ENCODE data around the gene MAP1LC3B2.
A peak's percentile ranks its signal among the peaks of the same experiment; 100 is the strongest.

Gene MAP1LC3B2

DNA sequence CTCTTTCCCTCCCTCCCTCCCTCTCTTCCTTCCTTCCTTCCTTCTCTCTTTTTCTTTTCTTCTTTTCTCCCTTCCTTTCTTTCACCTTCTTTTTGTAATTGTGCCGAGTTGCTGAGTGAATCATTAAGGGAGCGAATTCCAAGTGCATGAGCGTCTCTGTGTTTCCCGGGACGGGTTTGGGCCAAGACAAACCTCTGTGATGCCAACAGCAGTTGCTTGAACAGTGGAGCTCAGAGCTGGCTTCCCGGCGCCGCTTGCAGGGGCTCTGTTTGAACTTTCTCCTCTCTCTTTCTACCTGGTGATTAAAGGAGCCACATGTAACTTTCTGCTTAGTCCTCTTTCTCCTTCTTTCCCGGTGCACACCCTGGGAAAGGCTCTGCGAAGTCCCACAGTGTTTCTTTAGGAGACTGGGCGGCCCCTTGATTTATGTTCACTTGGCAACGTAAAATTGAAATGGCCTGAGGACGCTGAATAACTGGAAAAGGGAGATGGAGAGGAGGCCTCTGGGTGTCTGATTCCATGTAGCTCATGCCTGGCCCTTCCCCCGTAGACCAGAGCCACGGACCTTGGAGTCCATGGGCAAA, 33.7 kb upstream of the MAP1LC3B2 start:
- H3K4me2 ChIP-seq (ENCODE audit: low read depth, low read length, poor library complexity, severe bottlenecking), result no peak overlapping the region
- TF ChIP-seq EZH2phosphoT487 (IDR thresholded peaks at IDR 0.05; ENCODE audit: borderline replicate concordance), result no peak
- TF ChIP-seq, protein P1, sequence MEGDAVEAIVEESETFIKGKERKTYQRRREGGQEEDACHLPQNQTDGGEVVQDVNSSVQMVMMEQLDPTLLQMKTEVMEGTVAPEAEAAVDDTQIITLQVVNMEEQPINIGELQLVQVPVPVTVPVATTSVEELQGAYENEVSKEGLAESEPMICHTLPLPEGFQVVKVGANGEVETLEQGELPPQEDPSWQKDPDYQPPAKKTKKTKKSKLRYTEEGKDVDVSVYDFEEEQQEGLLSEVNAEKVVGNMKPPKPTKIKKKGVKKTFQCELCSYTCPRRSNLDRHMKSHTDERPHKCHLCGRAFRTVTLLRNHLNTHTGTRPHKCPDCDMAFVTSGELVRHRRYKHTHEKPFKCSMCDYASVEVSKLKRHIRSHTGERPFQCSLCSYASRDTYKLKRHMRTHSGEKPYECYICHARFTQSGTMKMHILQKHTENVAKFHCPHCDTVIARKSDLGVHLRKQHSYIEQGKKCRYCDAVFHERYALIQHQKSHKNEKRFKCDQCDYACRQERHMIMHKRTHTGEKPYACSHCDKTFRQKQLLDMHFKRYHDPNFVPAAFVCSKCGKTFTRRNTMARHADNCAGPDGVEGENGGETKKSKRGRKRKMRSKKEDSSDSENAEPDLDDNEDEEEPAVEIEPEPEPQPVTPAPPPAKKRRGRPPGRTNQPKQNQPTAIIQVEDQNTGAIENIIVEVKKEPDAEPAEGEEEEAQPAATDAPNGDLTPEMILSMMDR (conservative IDR thresholded peaks at IDR 0.05; ENCODE audit: low read length), result no peak
- no peaks in the 10 kb centered on the region for H3K9me3 ChIP-seq (ENCODE audit: insufficient read depth, low read depth, low read length)
- H3K79me2 ChIP-seq (ENCODE audit: insufficient read depth, low read length), result no peaks in the 10 kb centered on the region
- no peaks in the 10 kb centered on the region for H3K9me2 ChIP-seq (replicated peaks; ENCODE audit: low read depth, low read length)
- H3F3A ChIP-seq (ENCODE audit: low read depth), result no peaks in the 10 kb centered on the region
- H3K9ac ChIP-seq (ENCODE audit: low read depth, low read length, poor library complexity, severe bottlenecking), result no peak overlapping the region
- H3K4me3 ChIP-seq (ENCODE audit: low read length, poor library complexity, severe bottlenecking), result no peak overlapping the region
- H4K20me1 ChIP-seq (ENCODE audit: insufficient read depth, low read length, poor library complexity, severe bottlenecking), result no peaks in the 10 kb centered on the region
- H3K27me3 ChIP-seq (ENCODE audit: insufficient read depth, low read length, poor library complexity, severe bottlenecking), result no peaks in the 10 kb centered on the region
- H2AFZ ChIP-seq (ENCODE audit: low read length), result no peak overlapping the region
- peaks cover 27% of the 10 kb centered on the region for H3K4me1 ChIP-seq (ENCODE audit: insufficient read depth, low read length, poor library complexity, severe bottlenecking)
- H3K36me3 ChIP-seq (ENCODE audit: insufficient read depth, low read length), result no peaks in the 10 kb centered on the region

- no peak overlapping the region for H3K4me3 ChIP-seq (ENCODE audit: low read length, poor library complexity, severe bottlenecking)
- H3K4me2 ChIP-seq (ENCODE audit: low read depth, low read length, poor library complexity, severe bottlenecking), result no peak overlapping the region
- TF ChIP-seq, protein P1 (conservative IDR thresholded peaks at IDR 0.05; ENCODE audit: low read length), result no peak
- TF ChIP-seq EZH2phosphoT487 (IDR thresholded peaks at IDR 0.05; ENCODE audit: borderline replicate concordance), result no peak
- H3K27me3 ChIP-seq (ENCODE audit: insufficient read depth, low read length, poor library complexity, severe bottlenecking), result no peaks in the 10 kb centered on the region
- H3K9ac ChIP-seq (ENCODE audit: low read depth, low read length, poor library complexity, severe bottlenecking), result no peak overlapping the region
- H4K20me1 ChIP-seq (ENCODE audit: insufficient read depth, low read length, poor library complexity, severe bottlenecking), result no peaks in the 10 kb centered on the region
- H3K79me2 ChIP-seq (ENCODE audit: insufficient read depth, low read length), result no peaks in the 10 kb centered on the region
- H3K9me3 ChIP-seq (ENCODE audit: insufficient read depth, low read depth, low read length), result no peaks in the 10 kb centered on the region
- H3F3A ChIP-seq (ENCODE audit: low read depth), result no peaks in the 10 kb centered on the region
- no peaks in the 10 kb centered on the region for H3K9me2 ChIP-seq (replicated peaks; ENCODE audit: low read depth, low read length)
- no peaks in the 10 kb centered on the region for H3K36me3 ChIP-seq (ENCODE audit: insufficient read depth, low read length)
- H2AFZ ChIP-seq (ENCODE audit: low read length), result no peak overlapping the region
- H3K4me1 ChIP-seq (ENCODE audit: insufficient read depth, low read length, poor library complexity, severe bottlenecking), result peaks cover 23% of the 10 kb centered on the region
Observed at GRCh38 chr12:116528065-116528464, 31.1 kb upstream of the MAP1LC3B2 start.

DNA sequence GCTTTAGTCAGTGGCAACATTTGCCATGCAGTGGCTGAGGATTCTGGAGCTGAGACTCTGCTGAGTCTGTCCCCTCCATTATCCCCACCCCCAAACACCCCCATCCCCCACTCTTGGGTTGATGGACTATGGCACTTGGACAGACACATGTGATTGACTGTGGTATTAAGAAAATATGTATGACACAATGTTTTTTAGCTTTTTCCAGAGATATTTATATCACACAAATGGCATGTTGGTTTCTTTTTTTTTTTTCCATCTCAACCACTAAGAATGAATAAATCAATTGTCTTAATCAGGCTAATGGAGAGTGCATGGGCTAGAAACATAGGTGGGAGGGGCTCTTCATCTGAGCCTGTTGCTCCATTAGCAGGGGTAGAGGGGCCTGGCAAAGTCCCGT, 30.7 kb upstream of the MAP1LC3B2 start:
- H2AFZ ChIP-seq (ENCODE audit: low read length), result no peak overlapping the region
- H3K9me2 ChIP-seq (replicated peaks; ENCODE audit: low read depth, low read length), result no peaks in the 10 kb centered on the region
- no peaks in the 10 kb centered on the region for H3K79me2 ChIP-seq (ENCODE audit: insufficient read depth, low read length)
- H4K20me1 ChIP-seq (ENCODE audit: insufficient read depth, low read length, poor library complexity, severe bottlenecking), result no peaks in the 10 kb centered on the region
- no peaks in the 10 kb centered on the region for H3F3A ChIP-seq (ENCODE audit: low read depth)
- no peaks in the 10 kb centered on the region for H3K9me3 ChIP-seq (ENCODE audit: insufficient read depth, low read depth, low read length)
- H3K36me3 ChIP-seq (ENCODE audit: insufficient read depth, low read length), result no peaks in the 10 kb centered on the region
- peak overlapping the region; percentile 4 for H3K4me3 ChIP-seq (ENCODE audit: low read length, poor library complexity, severe bottlenecking)
- H3K4me1 ChIP-seq (ENCODE audit: insufficient read depth, low read length, poor library complexity, severe bottlenecking), result peaks cover 23% of the 10 kb centered on the region
- TF ChIP-seq, protein P1 (conservative IDR thresholded peaks at IDR 0.05; ENCODE audit: low read length), result no peak
- no peak for TF ChIP-seq EZH2phosphoT487 (IDR thresholded peaks at IDR 0.05; ENCODE audit: borderline replicate concordance)
- H3K4me2 ChIP-seq (ENCODE audit: low read depth, low read length, poor library complexity, severe bottlenecking), result peak overlapping the region; percentile 49
- no peak overlapping the region for H3K9ac ChIP-seq (ENCODE audit: low read depth, low read length, poor library complexity, severe bottlenecking)
- no peaks in the 10 kb centered on the region for H3K27me3 ChIP-seq (ENCODE audit: insufficient read depth, low read length, poor library complexity, severe bottlenecking)

Measured in Loucy (cell line).